Breast epithelium (tissue), 3 donors: Measurements from ENCODE around the gene PLEKHA5.

Experiments
- POLR2A ChIP-seq: fragments of 450-650 bp; IDR thresholded peaks from one replicate; pipeline ENCODE4 v1.6.1; 2016; ENCODE audit warnings: antibody characterized with exemption, mild to moderate bottlenecking, moderate library complexity
- POLR2AphosphoS5 ChIP-seq, 3 donors: sonication (generic); formaldehyde crosslinking; IDR thresholded peaks; one replicate each; pipeline ENCODE4 v1.6.1; 2017; ENCODE audit warnings: antibody characterized with exemption in 3 of 3
- TF ChIP-seq, protein P1 (sequence below), 3 donors: fragments of 450-650 bp; IDR thresholded peaks; one replicate each; pipeline ENCODE4 v1.5.1; 2016 to 2017; ENCODE audit warnings: antibody characterized with exemption in 3 of 3, mild to moderate bottlenecking in 3 of 3, moderate library complexity in 3 of 3

DNA sequence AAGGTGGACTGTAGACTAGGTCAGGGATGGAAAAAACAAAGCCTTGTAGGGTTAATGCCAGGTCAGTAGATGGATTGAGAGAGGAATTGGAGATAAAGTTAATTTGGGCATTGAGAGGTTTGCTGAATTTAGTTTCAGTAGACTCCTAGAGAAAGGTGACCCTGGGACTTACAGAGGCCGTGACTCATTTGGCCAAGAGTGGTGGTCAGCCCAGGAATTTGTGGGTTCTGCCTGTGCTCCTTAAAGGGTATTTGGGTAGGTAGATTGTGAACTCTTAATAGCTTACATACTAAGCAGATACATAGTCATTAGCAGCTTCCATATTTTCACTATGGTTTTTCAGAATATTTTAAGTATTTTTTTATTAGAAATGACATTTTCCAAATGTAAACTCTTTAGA lies 21.8 kb downstream of the PLEKHA5 start:
- TF ChIP-seq, protein P1, sequence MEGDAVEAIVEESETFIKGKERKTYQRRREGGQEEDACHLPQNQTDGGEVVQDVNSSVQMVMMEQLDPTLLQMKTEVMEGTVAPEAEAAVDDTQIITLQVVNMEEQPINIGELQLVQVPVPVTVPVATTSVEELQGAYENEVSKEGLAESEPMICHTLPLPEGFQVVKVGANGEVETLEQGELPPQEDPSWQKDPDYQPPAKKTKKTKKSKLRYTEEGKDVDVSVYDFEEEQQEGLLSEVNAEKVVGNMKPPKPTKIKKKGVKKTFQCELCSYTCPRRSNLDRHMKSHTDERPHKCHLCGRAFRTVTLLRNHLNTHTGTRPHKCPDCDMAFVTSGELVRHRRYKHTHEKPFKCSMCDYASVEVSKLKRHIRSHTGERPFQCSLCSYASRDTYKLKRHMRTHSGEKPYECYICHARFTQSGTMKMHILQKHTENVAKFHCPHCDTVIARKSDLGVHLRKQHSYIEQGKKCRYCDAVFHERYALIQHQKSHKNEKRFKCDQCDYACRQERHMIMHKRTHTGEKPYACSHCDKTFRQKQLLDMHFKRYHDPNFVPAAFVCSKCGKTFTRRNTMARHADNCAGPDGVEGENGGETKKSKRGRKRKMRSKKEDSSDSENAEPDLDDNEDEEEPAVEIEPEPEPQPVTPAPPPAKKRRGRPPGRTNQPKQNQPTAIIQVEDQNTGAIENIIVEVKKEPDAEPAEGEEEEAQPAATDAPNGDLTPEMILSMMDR (IDR thresholded peaks at IDR 0.05): no peak
- TF ChIP-seq POLR2AphosphoS5 (IDR thresholded peaks at IDR 0.05) (no peak), POLR2A (no peak)
